NCI-H2029 treated with DMSO at 0.1 percent for 48 hours (cell line): ENCODE data around the gene PPY.
"Not testable (repeated sequence)": the region's sequence is repeated elsewhere in the genome, so short reads cannot be mapped to it uniquely, and the experiment has no call there.

Experiments used
- DNase-seq: peaks from one replicate; lab custom pipeline; 2025; lab: John Stamatoyannopoulos, UW

PPY gene

GRCh38 chr17:43966276-43966675, 24.0 kb upstream of the PPY start:
- no peak for DNase-seq

GRCh38 chr17:43962479-43962878, 20.2 kb upstream of the PPY start:
- no peak for DNase-seq

- DNase-seq, result no peak
These were observed 19.7 kb upstream of the PPY start for GRCh38 chr17:43961954-43962353.

- DNase-seq, result not testable (repeated sequence)
These were observed 19.0 kb upstream of the PPY start for GRCh38 chr17:43961292-43961691.

- no peak for DNase-seq
These were observed 16.6 kb upstream of the PPY start for GRCh38 chr17:43958748-43959352.

- no peak for DNase-seq
These were observed 13.9 kb upstream of the PPY start for GRCh38 chr17:43956222-43956621.

- no peak for DNase-seq
These were observed 11.5 kb upstream of the PPY start, which contains the start of gene PYY for GRCh38 chr17:43953746-43954145. Gene PYY (minus strand): TSS chr17:43953940. CDS start chr17:43953483, 457 bp downstream.

GRCh38 chr17:43952724-43953666, 10.7 kb upstream of the PPY start:
- DNase-seq, result no peak

GRCh38 chr17:43952351-43952723, 10.1 kb upstream of the PPY start:
- no peak for DNase-seq

- DNase-seq, result no peak
These were observed 9.5 kb upstream of the PPY start for GRCh38 chr17:43951750-43952149.

GRCh38 chr17:43950554-43950953, 8.3 kb upstream of the PPY start:
- DNase-seq, result no peak

- no peak for DNase-seq
These were observed 7.5 kb upstream of the PPY start for GRCh38 chr17:43949781-43950180.

GRCh38 chr17:43946781-43947180, 4.5 kb upstream of the PPY start:
- no peak for DNase-seq

GRCh38 chr17:43945074-43945829, 3.0 kb upstream of the PPY start:
- no peak for DNase-seq

GRCh38 chr17:43940630-43941029, 1.6 kb downstream of the PPY start:
- no peak for DNase-seq

- no peak for DNase-seq
These were observed 2.4 kb downstream of the PPY start for GRCh38 chr17:43939886-43940285.

- not testable (repeated sequence) for DNase-seq
These were observed 2.8 kb downstream of the PPY start for GRCh38 chr17:43939452-43939851.

GRCh38 chr17:43938838-43939182, 3.5 kb downstream of the PPY start:
- no peak for DNase-seq

- no peak for DNase-seq
These were observed 5.8 kb downstream of the PPY start for GRCh38 chr17:43936434-43936833.

- no peak for DNase-seq
These were observed 6.4 kb downstream of the PPY start for GRCh38 chr17:43935926-43936261.

GRCh38 chr17:43935204-43935925, 6.9 kb downstream of the PPY start:
- DNase-seq, result no peak

- no peak for DNase-seq
These were observed 9.4 kb downstream of the PPY start for GRCh38 chr17:43932923-43933322.
